Body of pancreas (tissue), 4 donors: ENCODE results near the gene CEP250.

ENCODE experiments used
- POLR2A ChIP-seq, 3 donors: fragments of 450-650 bp; IDR thresholded peaks; one replicate each; pipeline ENCODE4 v1.6.1; 2016; ENCODE audit warnings: antibody characterized with exemption in 3 of 3, mild to moderate bottlenecking in 2 of 3
- TF ChIP-seq, protein P1 (sequence below), 7 experiments: fragments of 450-650 bp in 4 of 7; fragments of 200-600 bp in 3 of 7; sonication (generic) in 3 of 7; IDR thresholded peaks; one replicate each; pipeline ENCODE4 v1.5.1; 2016 to 2019; ENCODE audit warnings: antibody characterized with exemption in 7 of 7

DNA sequence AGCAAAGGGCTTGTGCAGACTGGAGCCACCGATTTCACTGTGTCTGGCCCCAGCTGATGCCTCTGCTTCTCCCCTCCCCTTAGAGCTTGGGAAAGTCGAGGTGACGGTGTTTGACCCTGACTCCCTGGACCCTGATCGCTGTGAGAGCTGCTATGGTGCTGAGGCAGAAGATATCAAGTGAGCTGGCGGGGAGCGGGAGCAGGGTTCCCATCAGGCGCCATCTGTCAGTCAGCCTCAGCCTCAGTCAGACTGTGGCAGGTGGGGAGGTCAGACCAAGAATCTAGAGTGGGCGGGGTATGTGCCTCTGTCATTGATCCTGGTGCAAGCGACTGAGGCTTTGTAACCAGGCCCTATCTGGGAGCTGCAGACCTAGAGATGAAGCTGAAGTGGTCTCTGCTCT lies 91.9 kb downstream of the CEP250 start:
- TF ChIP-seq, protein P1, sequence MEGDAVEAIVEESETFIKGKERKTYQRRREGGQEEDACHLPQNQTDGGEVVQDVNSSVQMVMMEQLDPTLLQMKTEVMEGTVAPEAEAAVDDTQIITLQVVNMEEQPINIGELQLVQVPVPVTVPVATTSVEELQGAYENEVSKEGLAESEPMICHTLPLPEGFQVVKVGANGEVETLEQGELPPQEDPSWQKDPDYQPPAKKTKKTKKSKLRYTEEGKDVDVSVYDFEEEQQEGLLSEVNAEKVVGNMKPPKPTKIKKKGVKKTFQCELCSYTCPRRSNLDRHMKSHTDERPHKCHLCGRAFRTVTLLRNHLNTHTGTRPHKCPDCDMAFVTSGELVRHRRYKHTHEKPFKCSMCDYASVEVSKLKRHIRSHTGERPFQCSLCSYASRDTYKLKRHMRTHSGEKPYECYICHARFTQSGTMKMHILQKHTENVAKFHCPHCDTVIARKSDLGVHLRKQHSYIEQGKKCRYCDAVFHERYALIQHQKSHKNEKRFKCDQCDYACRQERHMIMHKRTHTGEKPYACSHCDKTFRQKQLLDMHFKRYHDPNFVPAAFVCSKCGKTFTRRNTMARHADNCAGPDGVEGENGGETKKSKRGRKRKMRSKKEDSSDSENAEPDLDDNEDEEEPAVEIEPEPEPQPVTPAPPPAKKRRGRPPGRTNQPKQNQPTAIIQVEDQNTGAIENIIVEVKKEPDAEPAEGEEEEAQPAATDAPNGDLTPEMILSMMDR (IDR thresholded peaks at IDR 0.05) = no peak
- TF ChIP-seq POLR2A (IDR thresholded peaks at IDR 0.05) = no peak
